Stimulated activated naive CD8-positive, alpha-beta T cell treated with anti-CD3 and anti-CD28 coated beads, Interleukin-15, Interleukin-2, amounts not matched to agents 100 ng/mL and 50 ng/mL, for 24 hours (primary cell): ENCODE measurements around the gene AIFM1.

Experiments used
- H3K27ac Mint-ChIP-seq: one replicate; pipeline ENCODE4 v1.8.0; 2021; ENCODE audit warnings: mild to moderate bottlenecking, mixed read lengths
- H3K27me3 Mint-ChIP-seq: one replicate; pipeline ENCODE4 v1.8.0; 2021; ENCODE audit warnings: mixed read lengths
- H3K36me3 Mint-ChIP-seq: one replicate; pipeline ENCODE4 v1.8.0; 2021; ENCODE audit warnings: low read depth, mixed read lengths
- H3K4me1 Mint-ChIP-seq: one replicate; pipeline ENCODE4 v1.8.0; 2021; ENCODE audit warnings: low read depth, mixed read lengths
- H3K4me3 Mint-ChIP-seq: one replicate; pipeline ENCODE4 v1.8.0; 2021; ENCODE audit warnings: mild to moderate bottlenecking, mixed read lengths
- H3K9me3 Mint-ChIP-seq: one replicate; pipeline ENCODE4 v1.8.0; 2021; ENCODE audit warnings: mixed read lengths

AIFM1 gene

DNA sequence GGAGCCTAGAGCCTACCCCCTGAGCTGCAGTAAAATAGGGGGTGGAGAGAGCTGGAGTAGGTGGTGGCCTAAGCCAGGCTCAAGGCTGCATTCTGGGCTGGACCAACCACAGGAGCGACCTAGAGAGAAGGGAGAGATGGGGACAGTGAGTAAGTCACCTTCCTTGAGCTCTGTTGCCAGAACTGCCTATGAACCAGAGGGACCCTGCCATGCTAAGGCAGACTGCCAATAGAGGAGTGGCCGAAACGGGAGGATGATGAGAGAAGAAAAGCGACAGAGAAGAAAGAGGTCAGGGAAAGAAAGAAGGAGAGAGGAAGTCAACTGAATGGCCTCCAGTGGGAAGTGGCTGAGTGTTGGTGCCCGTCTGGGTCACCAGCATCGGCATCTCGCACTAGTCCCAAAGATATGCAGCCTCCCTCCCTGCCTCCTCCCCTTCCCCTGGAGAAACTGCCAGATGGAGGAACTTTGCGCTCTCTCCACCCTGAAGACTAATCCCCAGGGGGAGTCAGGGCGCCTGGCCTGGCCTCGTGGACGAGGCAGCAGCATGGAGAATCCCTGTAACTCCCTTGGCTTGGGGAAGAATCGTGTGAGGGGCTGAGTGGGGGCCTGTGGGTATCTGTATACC is 84.1 kb downstream of the AIFM1 start:
- Mint-ChIP-seq H3K27ac (peak overlapping the region; percentile 74), H3K27me3 (no peaks in the 10 kb centered on the region), H3K4me1 (peaks cover 58% of the 10 kb centered on the region), H3K36me3 (peaks cover 4% of the 10 kb centered on the region), H3K9me3 (no peaks in the 10 kb centered on the region), H3K4me3 (peak overlapping the region; percentile 18)

DNA sequence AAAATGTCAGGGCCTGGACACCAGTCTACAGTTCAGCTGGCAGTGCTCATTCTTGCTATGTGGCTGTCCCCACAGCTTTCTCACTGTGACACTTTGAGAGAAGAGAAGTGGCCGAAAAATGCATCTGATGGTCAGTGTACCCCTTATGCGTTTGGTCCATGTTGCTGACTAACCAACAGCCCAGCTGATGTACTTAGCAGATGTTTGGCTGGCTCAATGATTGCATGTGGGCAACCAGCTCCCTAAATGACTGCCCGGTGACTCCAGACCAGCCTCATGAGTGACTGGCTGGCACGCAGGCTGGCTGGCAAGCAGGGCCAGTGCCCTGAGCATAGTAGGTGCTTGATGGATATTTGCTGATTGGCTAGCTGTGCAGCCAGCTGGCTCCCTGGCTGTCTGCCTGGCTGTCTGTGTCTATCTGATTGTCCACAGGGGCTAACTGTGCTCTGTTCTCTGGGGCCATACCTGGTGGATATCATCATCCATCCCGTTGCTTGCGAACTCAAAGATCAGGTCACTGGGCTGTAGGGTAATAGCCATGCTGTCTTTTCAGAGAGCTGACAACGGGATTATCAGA is 84.8 kb downstream of the AIFM1 start:
- H3K27me3 Mint-ChIP-seq, result no peaks in the 10 kb centered on the region
- H3K4me1 Mint-ChIP-seq, result peaks cover 52% of the 10 kb centered on the region
- H3K9me3 Mint-ChIP-seq, result no peaks in the 10 kb centered on the region
- H3K4me3 Mint-ChIP-seq, result no peak overlapping the region
- peaks cover 4% of the 10 kb centered on the region for H3K36me3 Mint-ChIP-seq
- no peak overlapping the region for H3K27ac Mint-ChIP-seq

- Mint-ChIP-seq H3K4me3 (no peak overlapping the region), H3K27me3 (no peaks in the 10 kb centered on the region), H3K9me3 (no peaks in the 10 kb centered on the region), H3K27ac (peak overlapping the region; percentile 58), H3K4me1 (peaks cover 42% of the 10 kb centered on the region), H3K36me3 (peaks cover 4% of the 10 kb centered on the region)
These were observed 85.7 kb downstream of the AIFM1 start for GRCh38 chrX:130079824-130080406.
